Ishikawa (cell line): Measurements from ENCODE around the gene ZNF442.

Experiments
- EP300 ChIP-seq: IDR thresholded peaks from 2 replicates; pipeline ENCODE4 v1.6.1; 2012; ENCODE audit warnings: borderline replicate concordance
- FOXM1 ChIP-seq: IDR thresholded peaks from 2 replicates; pipeline ENCODE4 v1.6.1; 2012; ENCODE audit warnings: low read depth, borderline replicate concordance
- RAD21 ChIP-seq: IDR thresholded peaks from 2 replicates; pipeline ENCODE4 v1.6.1; 2012; ENCODE audit warnings: low read depth
- TAF1 ChIP-seq: IDR thresholded peaks from 2 replicates; pipeline ENCODE4 v1.6.1; 2012; ENCODE audit warnings: low read depth, mild to moderate bottlenecking
- YY1 ChIP-seq: IDR thresholded peaks from 2 replicates; pipeline ENCODE4 v1.6.1; 2012; ENCODE audit warnings: low read depth
- TF ChIP-seq, protein P1 (sequence below): IDR thresholded peaks from 2 replicates; pipeline ENCODE4 v1.6.1; 2012

DNA sequence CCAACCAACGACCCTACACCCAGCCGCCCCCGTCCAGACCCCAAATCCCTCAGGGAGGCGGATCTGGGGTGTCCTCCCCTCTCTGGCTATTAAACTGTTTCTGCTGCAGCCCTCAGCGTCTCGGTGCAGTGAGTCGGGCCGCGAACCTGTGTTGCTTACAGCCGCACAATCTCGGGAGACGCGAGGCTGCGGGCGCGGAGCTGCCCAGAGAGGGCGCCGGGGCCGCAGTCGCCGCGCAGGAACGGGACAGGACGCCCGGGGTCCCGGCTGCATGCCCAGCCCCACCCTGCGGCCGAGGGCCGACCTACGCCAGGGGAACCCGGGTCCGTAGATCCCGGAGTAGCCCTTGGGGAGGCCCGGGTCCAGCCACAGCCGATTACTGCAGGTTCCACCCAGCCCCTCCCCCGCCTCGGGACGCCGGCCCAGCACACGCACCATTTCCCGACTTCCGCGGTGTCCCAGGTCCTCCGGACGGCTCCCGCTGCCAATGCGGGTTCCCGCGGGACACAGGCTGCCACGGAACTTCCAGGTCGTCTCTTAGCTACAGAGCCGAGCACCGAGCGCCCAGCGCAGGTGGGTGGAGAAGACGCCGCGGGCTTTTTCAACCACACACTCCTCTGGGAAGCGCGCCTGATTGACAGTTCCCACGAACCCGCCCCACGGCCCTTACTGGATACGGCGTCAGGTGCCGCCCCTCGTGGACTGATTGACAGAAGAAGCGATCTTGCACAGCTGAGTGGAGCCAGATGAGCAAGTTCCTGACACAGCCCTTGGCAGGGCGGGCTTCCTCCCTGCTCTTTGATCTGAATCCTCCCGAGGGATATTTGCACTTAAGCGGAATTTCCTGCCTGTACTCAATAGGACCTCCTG, 35.4 kb upstream of the ZNF442 start, which contains the start of gene ZNF799:
- TF ChIP-seq EP300 (no peak), RAD21 (no peak), YY1 (no peak), TAF1 (peak; percentile 61; the same call in 1 of the 2 replicates), FOXM1 (peak; percentile 36; the same call in 1 of the 2 replicates)
- TF ChIP-seq, protein P1, sequence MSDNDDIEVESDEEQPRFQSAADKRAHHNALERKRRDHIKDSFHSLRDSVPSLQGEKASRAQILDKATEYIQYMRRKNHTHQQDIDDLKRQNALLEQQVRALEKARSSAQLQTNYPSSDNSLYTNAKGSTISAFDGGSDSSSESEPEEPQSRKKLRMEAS: peak; percentile 45; the same call in 1 of the 2 replicates
